LNCaP clone FGC (cell line): ENCODE measurements around the gene OR6N2.

Experiments used
- DNase-seq: peaks from one replicate; pipeline ENCODE4 v3.0.0-alpha.2; 2011; ENCODE audit warnings: low read depth
- H3K4me3 ChIP-seq: 2 replicates; pipeline ENCODE4 v1.5.1; 2011; ENCODE audit warnings: mild to moderate bottlenecking, low read depth, low read length, control low read depth
- CTCF ChIP-seq: IDR thresholded peaks from 2 replicates; pipeline ENCODE4 v1.5.1; 2012; ENCODE audit warnings: mild to moderate bottlenecking; ENCODE audit not compliant: control insufficient read depth, insufficient read depth; ENCODE audit errors: extremely low read depth

The OR6N2 gene

GRCh38 chr1:158730453-158730852 lies 50.6 kb downstream of the OR6N2 start:
- no peak overlapping the region for H3K4me3 ChIP-seq
- no peak for DNase-seq
- TF ChIP-seq CTCF = no peak

GRCh38 chr1:158728510-158729225 lies 52.3 kb downstream of the OR6N2 start:
- TF ChIP-seq CTCF = no peak

GRCh38 chr1:158724442-158724841 lies 56.6 kb downstream of the OR6N2 start:
- no peak for TF ChIP-seq CTCF
- no peak overlapping the region for H3K4me3 ChIP-seq
- no peak for DNase-seq

More at GRCh38 chr1:158728510-158729225, 52.3 kb downstream of the OR6N2 start:
- no peak overlapping the region for H3K4me3 ChIP-seq
- no peak for DNase-seq
